HG02885 (cell line): ENCODE results near the gene PSMA6.
"Not testable (repeated sequence)": the region's sequence is repeated elsewhere in the genome, so short reads cannot be mapped to it uniquely, and the experiment has no call there.

Experiments
- ATAC-seq: cut with Tn5 transposase; IDR thresholded peaks from one replicate; pipeline ENCODE4 v1.9.1; 2021; ENCODE audit warnings: mild to moderate bottlenecking; ENCODE audit not compliant: unreplicated experiment, poor library complexity

Gene PSMA6

GRCh38 chr14:35281341-35281740 is 10.8 kb upstream of the PSMA6 start:
- no peak for ATAC-seq

- no peak for ATAC-seq
These were observed 7.7 kb upstream of the PSMA6 start for GRCh38 chr14:35284506-35284905.

- peak; percentile 73 for ATAC-seq
These were observed 6.8 kb upstream of the PSMA6 start for GRCh38 chr14:35285168-35286002.

- peak; percentile 24 for ATAC-seq
These were observed 6.1 kb upstream of the PSMA6 start for GRCh38 chr14:35286003-35286600.

- ATAC-seq, result no peak
These were observed 5.5 kb upstream of the PSMA6 start for GRCh38 chr14:35286707-35287106.

GRCh38 chr14:35287431-35288013 is 4.7 kb upstream of the PSMA6 start:
- ATAC-seq, result no peak

- ATAC-seq, result no peak
These were observed 2.6 kb upstream of the PSMA6 start for GRCh38 chr14:35289623-35290022.

GRCh38 chr14:35292770-35293561 is 784 bp downstream of the PSMA6 start:
- no peak for ATAC-seq

- ATAC-seq, result no peak
These were observed 3.6 kb downstream of the PSMA6 start for GRCh38 chr14:35295845-35296161.

- no peak for ATAC-seq
These were observed 4.4 kb downstream of the PSMA6 start for GRCh38 chr14:35296545-35296944.

- ATAC-seq, result no peak
These were observed 5.5 kb downstream of the PSMA6 start for GRCh38 chr14:35297706-35298105.

- no peak for ATAC-seq
These were observed 6.2 kb downstream of the PSMA6 start for GRCh38 chr14:35298351-35298750.

GRCh38 chr14:35299708-35300107 is 7.5 kb downstream of the PSMA6 start:
- ATAC-seq, result no peak

- no peak for ATAC-seq
These were observed 8.0 kb downstream of the PSMA6 start for GRCh38 chr14:35300228-35300627.

- ATAC-seq, result not testable (repeated sequence)
These were observed 9.2 kb downstream of the PSMA6 start for GRCh38 chr14:35301334-35301733.

- no peak for ATAC-seq
These were observed 9.8 kb downstream of the PSMA6 start for GRCh38 chr14:35301735-35302528.

- no peak for ATAC-seq
These were observed 11.2 kb downstream of the PSMA6 start for GRCh38 chr14:35303149-35303935.

GRCh38 chr14:35304812-35305462 is 12.8 kb downstream of the PSMA6 start:
- ATAC-seq, result no peak

GRCh38 chr14:35305633-35306032 is 13.5 kb downstream of the PSMA6 start:
- ATAC-seq, result no peak
